ENCODE measurements around the gene SCMH1.

- TF ChIP-seq CTCF (tag by site-specific recombination; IDR thresholded peaks at IDR 0.05), result no peak
- no peak for TF ChIP-seq ZNF354C (tag by site-specific recombination; IDR thresholded peaks at IDR 0.05; ENCODE audit: borderline replicate concordance, low read depth)
- no peak for TF ChIP-seq KLF1 (tag by site-specific recombination; IDR thresholded peaks at IDR 0.05)
- TF ChIP-seq ZNF777 (tag by site-specific recombination; IDR thresholded peaks at IDR 0.05; ENCODE audit: borderline replicate concordance), result no peak
These were observed 2.0 kb downstream of the SCMH1 start for GRCh38 chr1:41239988-41240610.
